ENCODE data around the gene CDC42SE1.

CDC42SE1 gene

DNA sequence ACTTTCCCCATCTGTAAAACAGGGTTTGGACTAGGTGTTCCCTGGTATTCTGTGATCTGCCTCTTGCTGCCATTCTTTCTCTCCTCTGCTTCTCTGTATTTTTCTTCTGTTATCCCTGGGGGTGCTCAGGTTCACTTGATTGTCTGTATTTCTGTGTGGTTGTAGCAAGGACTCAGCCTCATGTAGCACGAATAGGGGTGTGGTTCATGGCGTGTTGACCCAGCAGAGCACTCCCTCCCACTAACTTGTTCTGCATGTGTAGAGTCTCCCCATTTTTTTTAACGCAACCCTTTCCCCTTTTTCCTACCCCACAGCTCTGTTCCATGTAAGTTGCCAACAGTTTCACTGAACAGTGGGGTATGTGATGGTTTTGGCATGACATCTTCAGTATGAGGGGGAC, 24.3 kb downstream of the CDC42SE1 start:
- Histone ChIP-seq H3K27ac (ENCODE audit: low read length) (no peak overlapping the region), H3K9me3 (ENCODE audit: control insufficient read depth in 2 of 2, low read length in 2 of 2) (no peaks in the 10 kb centered on the region), H3K9ac (ENCODE audit: low read length in 2 of 2) (no peak overlapping the region), H3K4me1 (ENCODE audit: control insufficient read depth, insufficient read depth, low read length) (no peaks in the 10 kb centered on the region), H3K27me3 (ENCODE audit: control insufficient read depth in 1 of 2, insufficient read depth in 2 of 2, low read length in 2 of 2) (no peaks in the 10 kb centered on the region), H3K36me3 (ENCODE audit: control insufficient read depth in 2 of 2, insufficient read depth in 2 of 2, low read length in 2 of 2) (peaks cover 25 to 26% of the 10 kb centered on the region in 2 donors), H3K4me3 (ENCODE audit: low read length in 2 of 2) (no peak overlapping the region)

- Histone ChIP-seq H3K9me3 (ENCODE audit: control insufficient read depth in 2 of 2, low read length in 2 of 2) (no peaks in the 10 kb centered on the region), H3K27ac (ENCODE audit: low read length) (no peak overlapping the region), H3K27me3 (ENCODE audit: control insufficient read depth in 1 of 2, insufficient read depth in 2 of 2, low read length in 2 of 2) (no peaks in the 10 kb centered on the region), H3K4me3 (ENCODE audit: low read length in 2 of 2) (no peak overlapping the region), H3K4me1 (ENCODE audit: control insufficient read depth, insufficient read depth, low read length) (no peaks in the 10 kb centered on the region), H3K36me3 (ENCODE audit: control insufficient read depth in 2 of 2, insufficient read depth in 2 of 2, low read length in 2 of 2) (peaks cover 36% of the 10 kb centered on the region in 2 donors), H3K9ac (ENCODE audit: low read length in 2 of 2) (no peak overlapping the region)
Observed at GRCh38 chr1:151032164-151032563, 27.3 kb downstream of the CDC42SE1 start.

DNA sequence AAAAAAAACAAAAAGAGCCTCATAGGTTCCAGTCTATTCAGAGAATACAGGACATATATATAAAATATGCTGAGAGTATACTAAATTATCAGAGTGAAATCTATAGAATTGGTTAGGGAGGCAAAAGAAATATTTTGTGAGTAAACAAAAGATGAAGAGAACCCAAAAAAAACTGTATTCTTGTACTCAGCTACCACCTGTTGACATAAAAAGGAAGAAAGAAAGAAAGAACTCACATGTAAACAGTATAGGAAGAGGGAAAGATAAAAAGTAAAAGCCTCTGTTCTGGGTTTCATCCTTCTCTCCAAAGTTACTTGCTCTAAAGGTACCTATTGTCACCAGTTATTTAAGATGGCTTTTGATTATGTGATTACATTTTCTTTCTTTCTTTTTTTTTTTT, 33.0 kb downstream of the CDC42SE1 start:
- H3K9ac ChIP-seq (ENCODE audit: low read length in 2 of 2): no peak overlapping the region
- H3K27me3 ChIP-seq (ENCODE audit: control insufficient read depth in 1 of 2, insufficient read depth in 2 of 2, low read length in 2 of 2): no peaks in the 10 kb centered on the region
- no peak overlapping the region for H3K4me3 ChIP-seq (ENCODE audit: low read length in 2 of 2)
- peaks cover 7% of the 10 kb centered on the region for H3K4me1 ChIP-seq (ENCODE audit: control insufficient read depth, insufficient read depth, low read length)
- H3K27ac ChIP-seq (ENCODE audit: low read length): no peak overlapping the region
- no peaks in the 10 kb centered on the region for H3K9me3 ChIP-seq (ENCODE audit: control insufficient read depth in 2 of 2, low read length in 2 of 2)
- peaks cover 21 to 22% of the 10 kb centered on the region in 2 donors for H3K36me3 ChIP-seq (ENCODE audit: control insufficient read depth in 2 of 2, insufficient read depth in 2 of 2, low read length in 2 of 2)

DNA sequence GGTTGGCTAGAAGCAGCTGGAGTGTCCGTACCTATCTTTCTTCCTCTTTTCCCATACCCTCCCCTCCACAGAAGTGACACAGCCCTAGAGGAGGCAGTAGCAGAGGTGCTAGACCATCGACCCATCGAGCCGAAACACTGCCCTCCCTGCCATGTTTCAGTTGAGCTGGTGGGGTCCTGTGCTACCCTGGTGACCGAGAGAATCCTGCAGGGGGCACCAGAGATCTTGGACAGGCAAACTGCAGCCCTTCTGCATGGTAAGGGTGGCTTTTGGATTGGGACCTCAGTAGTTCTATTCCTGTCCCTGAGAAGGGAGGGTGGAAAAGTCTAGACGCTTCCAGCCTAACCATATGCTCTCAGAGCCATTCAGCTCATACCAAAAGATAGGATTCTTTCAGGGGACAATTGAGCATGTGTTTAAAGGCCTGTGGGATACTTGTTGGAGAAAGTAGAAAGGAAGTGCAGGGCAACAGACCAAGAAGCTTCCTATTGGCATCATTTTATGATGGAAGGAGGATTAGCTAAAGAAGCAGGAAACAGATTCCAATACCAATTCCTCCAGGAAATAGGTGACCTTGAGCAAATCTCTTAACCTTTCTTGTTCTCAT, 34.8 kb downstream of the CDC42SE1 start:
- H3K9me3 ChIP-seq (ENCODE audit: control insufficient read depth in 2 of 2, low read length in 2 of 2): no peaks in the 10 kb centered on the region
- peak overlapping the region in 1 of 2 donors; percentile 22 for H3K4me3 ChIP-seq (ENCODE audit: low read length in 2 of 2)
- H3K9ac ChIP-seq (ENCODE audit: low read length in 2 of 2): peak overlapping the region in 1 of 2 donors; percentile 30
- peak overlapping the region; percentile 11 for H3K27ac ChIP-seq (ENCODE audit: low read length)
- H3K4me1 ChIP-seq (ENCODE audit: control insufficient read depth, insufficient read depth, low read length): peaks cover 7% of the 10 kb centered on the region
- H3K36me3 ChIP-seq (ENCODE audit: control insufficient read depth in 2 of 2, insufficient read depth in 2 of 2, low read length in 2 of 2): peaks cover 8 to 13% of the 10 kb centered on the region in 2 donors
- no peaks in the 10 kb centered on the region for H3K27me3 ChIP-seq (ENCODE audit: control insufficient read depth in 1 of 2, insufficient read depth in 2 of 2, low read length in 2 of 2)

GRCh38 chr1:151013518-151013917, 45.9 kb downstream of the CDC42SE1 start:
- peaks cover 0 to 4% of the 10 kb centered on the region in 2 donors for H3K36me3 ChIP-seq (ENCODE audit: control insufficient read depth in 2 of 2, insufficient read depth in 2 of 2, low read length in 2 of 2)
- H3K4me1 ChIP-seq (ENCODE audit: control insufficient read depth, insufficient read depth, low read length): peaks cover 16% of the 10 kb centered on the region
- no peaks in the 10 kb centered on the region for H3K27me3 ChIP-seq (ENCODE audit: control insufficient read depth in 1 of 2, insufficient read depth in 2 of 2, low read length in 2 of 2)
- H3K27ac ChIP-seq (ENCODE audit: low read length): peak overlapping the region; percentile 58
- no peak overlapping the region for H3K4me3 ChIP-seq (ENCODE audit: low read length in 2 of 2)
- peak overlapping the region in 1 of 2 donors; percentile 29 for H3K9ac ChIP-seq (ENCODE audit: low read length in 2 of 2)
- H3K9me3 ChIP-seq (ENCODE audit: control insufficient read depth in 2 of 2, low read length in 2 of 2): no peaks in the 10 kb centered on the region

- Histone ChIP-seq H3K27ac (ENCODE audit: low read length) (peak overlapping the region; percentile 58), H3K4me3 (ENCODE audit: low read length in 2 of 2) (no peak overlapping the region), H3K9ac (ENCODE audit: low read length in 2 of 2) (peak overlapping the region in 1 of 2 donors; percentile 29), H3K4me1 (ENCODE audit: control insufficient read depth, insufficient read depth, low read length) (peaks cover 20% of the 10 kb centered on the region), H3K36me3 (ENCODE audit: control insufficient read depth in 2 of 2, insufficient read depth in 2 of 2, low read length in 2 of 2) (no peaks in the 10 kb centered on the region), H3K27me3 (ENCODE audit: control insufficient read depth in 1 of 2, insufficient read depth in 2 of 2, low read length in 2 of 2) (no peaks in the 10 kb centered on the region), H3K9me3 (ENCODE audit: control insufficient read depth in 2 of 2, low read length in 2 of 2) (no peaks in the 10 kb centered on the region)
Observed at GRCh38 chr1:151012684-151013471, 46.5 kb downstream of the CDC42SE1 start.

GRCh38 chr1:151011154-151011850, 48.1 kb downstream of the CDC42SE1 start:
- peak overlapping the region in 1 of 2 donors; percentile 6 for H3K9ac ChIP-seq (ENCODE audit: low read length in 2 of 2)
- H3K36me3 ChIP-seq (ENCODE audit: control insufficient read depth in 2 of 2, insufficient read depth in 2 of 2, low read length in 2 of 2): no peaks in the 10 kb centered on the region
- H3K27ac ChIP-seq (ENCODE audit: low read length): peak overlapping the region; percentile 1
- H3K27me3 ChIP-seq (ENCODE audit: control insufficient read depth in 1 of 2, insufficient read depth in 2 of 2, low read length in 2 of 2): no peaks in the 10 kb centered on the region
- H3K9me3 ChIP-seq (ENCODE audit: control insufficient read depth in 2 of 2, low read length in 2 of 2): no peaks in the 10 kb centered on the region
- no peak overlapping the region for H3K4me3 ChIP-seq (ENCODE audit: low read length in 2 of 2)
- peaks cover 31% of the 10 kb centered on the region for H3K4me1 ChIP-seq (ENCODE audit: control insufficient read depth, insufficient read depth, low read length)

- Histone ChIP-seq H3K4me1 (ENCODE audit: control insufficient read depth, insufficient read depth, low read length) (peaks cover 31% of the 10 kb centered on the region), H3K4me3 (ENCODE audit: low read length in 2 of 2) (no peak overlapping the region), H3K9me3 (ENCODE audit: control insufficient read depth in 2 of 2, low read length in 2 of 2) (no peaks in the 10 kb centered on the region), H3K9ac (ENCODE audit: low read length in 2 of 2) (no peak overlapping the region), H3K27ac (ENCODE audit: low read length) (no peak overlapping the region), H3K36me3 (ENCODE audit: control insufficient read depth in 2 of 2, insufficient read depth in 2 of 2, low read length in 2 of 2) (no peaks in the 10 kb centered on the region), H3K27me3 (ENCODE audit: control insufficient read depth in 1 of 2, insufficient read depth in 2 of 2, low read length in 2 of 2) (no peaks in the 10 kb centered on the region)
Observed at GRCh38 chr1:151010346-151010726, 49.1 kb downstream of the CDC42SE1 start.

- no peaks in the 10 kb centered on the region for H3K36me3 ChIP-seq (ENCODE audit: control insufficient read depth in 2 of 2, insufficient read depth in 2 of 2, low read length in 2 of 2)
- H3K9ac ChIP-seq (ENCODE audit: low read length in 2 of 2): no peak overlapping the region
- peaks cover 34% of the 10 kb centered on the region for H3K4me1 ChIP-seq (ENCODE audit: control insufficient read depth, insufficient read depth, low read length)
- H3K9me3 ChIP-seq (ENCODE audit: control insufficient read depth in 2 of 2, low read length in 2 of 2): no peaks in the 10 kb centered on the region
- H3K27ac ChIP-seq (ENCODE audit: low read length): no peak overlapping the region
- H3K27me3 ChIP-seq (ENCODE audit: control insufficient read depth in 1 of 2, insufficient read depth in 2 of 2, low read length in 2 of 2): no peaks in the 10 kb centered on the region
- peak overlapping the region; percentile 86 to 99 for H3K4me3 ChIP-seq (ENCODE audit: low read length in 2 of 2)
Observed at GRCh38 chr1:151009674-151010345, 49.6 kb downstream of the CDC42SE1 start.

DNA sequence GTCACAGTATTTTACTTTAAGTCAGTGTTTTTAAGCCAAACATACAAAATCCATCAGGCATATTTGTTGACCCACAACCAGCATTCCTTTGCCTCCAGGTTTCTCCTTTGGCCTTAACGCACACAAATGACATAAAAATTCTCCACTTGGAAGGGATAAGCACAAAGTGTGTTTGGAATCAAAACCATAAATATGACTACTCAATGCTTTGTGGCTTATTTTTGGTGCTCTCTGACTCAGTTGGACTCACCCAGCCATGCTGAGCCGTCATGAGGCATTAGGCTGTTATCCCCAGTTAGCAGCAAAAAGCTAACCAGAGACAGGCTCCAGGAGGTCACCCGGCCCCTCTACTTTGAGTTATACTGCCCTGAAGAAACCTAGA, 50.2 kb downstream of the CDC42SE1 start:
- H3K9me3 ChIP-seq (ENCODE audit: control insufficient read depth in 2 of 2, low read length in 2 of 2): no peaks in the 10 kb centered on the region
- H3K4me3 ChIP-seq (ENCODE audit: low read length in 2 of 2): peak overlapping the region; percentile 86 to 99
- peaks cover 39% of the 10 kb centered on the region for H3K4me1 ChIP-seq (ENCODE audit: control insufficient read depth, insufficient read depth, low read length)
- no peaks in the 10 kb centered on the region for H3K36me3 ChIP-seq (ENCODE audit: control insufficient read depth in 2 of 2, insufficient read depth in 2 of 2, low read length in 2 of 2)
- H3K27ac ChIP-seq (ENCODE audit: low read length): peak overlapping the region; percentile 92
- peak overlapping the region; percentile 81 to 93 for H3K9ac ChIP-seq (ENCODE audit: low read length in 2 of 2)
- no peaks in the 10 kb centered on the region for H3K27me3 ChIP-seq (ENCODE audit: control insufficient read depth in 1 of 2, insufficient read depth in 2 of 2, low read length in 2 of 2)
